ENCODE results near the gene NT5DC3.
A peak's percentile ranks its signal among the peaks of the same experiment; 100 is the strongest.

NT5DC3 gene

DNA sequence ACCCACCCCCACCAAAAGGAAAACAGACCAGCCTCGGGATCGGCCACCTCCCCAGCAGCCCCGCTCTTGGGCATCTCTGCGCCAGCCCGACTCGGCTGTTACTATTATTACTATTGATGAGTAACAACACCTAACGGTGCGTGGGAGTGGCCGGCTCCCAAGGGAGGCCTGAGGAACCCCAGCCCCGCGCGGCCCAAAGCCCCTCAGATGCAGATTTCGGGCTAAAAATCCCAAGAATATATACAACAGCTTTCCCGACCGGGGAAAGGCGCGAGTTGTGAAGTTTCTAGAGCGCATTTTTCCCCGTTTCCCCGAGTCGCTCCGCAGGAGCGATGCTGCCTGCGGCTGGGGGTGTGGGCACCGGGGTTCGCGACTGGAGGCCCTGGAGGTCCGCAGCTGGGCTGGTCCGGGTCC, 565 bp downstream of the NT5DC3 start:
- Histone ChIP-seq H4K20me1 (ENCODE audit: insufficient read depth, low read length) (no peaks in the 10 kb centered on the region), H2AFZ (ENCODE audit: low read length) (peak overlapping the region; percentile 92), H3F3A (ENCODE audit: insufficient read depth, low read length) (peaks cover 14% of the 10 kb centered on the region), H3K79me2 (ENCODE audit: low read length) (peaks cover 48% of the 10 kb centered on the region), H3K4me2 (ENCODE audit: low read depth, low read length) (peak overlapping the region; percentile 86), H3K4me1 (ENCODE audit: low read length) (peaks cover 16% of the 10 kb centered on the region), H3K27ac (ENCODE audit: low read length) (no peak overlapping the region), H3K9ac (ENCODE audit: low read length) (peak overlapping the region; percentile 71), H3K9me2 (replicated peaks; ENCODE audit: insufficient read depth, low read length) (no peaks in the 10 kb centered on the region), H3K36me3 (replicated peaks; ENCODE audit: insufficient read depth, low read length) (no peaks in the 10 kb centered on the region), H3K9me3 (replicated peaks; ENCODE audit: insufficient read depth, low read length) (no peaks in the 10 kb centered on the region), H3K27me3 (replicated peaks; ENCODE audit: insufficient read depth, low read length) (no peaks in the 10 kb centered on the region), H3K4me3 (ENCODE audit: low read length) (peak overlapping the region; percentile 96)
- no peak for TF ChIP-seq EZH2phosphoT487 (IDR thresholded peaks at IDR 0.05; ENCODE audit: low read length)
- TF ChIP-seq CTCF (IDR thresholded peaks at IDR 0.05; ENCODE audit: low read length), result no peak
- no peak for TF ChIP-seq EZH2 (optimal IDR thresholded peaks at IDR 0.05; ENCODE audit: low read depth, low read length)
- DNase-seq, result no peak

GRCh38 chr12:103839609-103840461, 1.2 kb downstream of the NT5DC3 start:
- no peak for DNase-seq
- Histone ChIP-seq H3K27me3 (replicated peaks; ENCODE audit: insufficient read depth, low read length) (no peaks in the 10 kb centered on the region), H3K4me2 (ENCODE audit: low read depth, low read length) (peak overlapping the region; percentile 86), H3K9me2 (replicated peaks; ENCODE audit: insufficient read depth, low read length) (no peaks in the 10 kb centered on the region), H3K27ac (ENCODE audit: low read length) (no peak overlapping the region), H3K4me3 (ENCODE audit: low read length) (peak overlapping the region; percentile 96), H3K36me3 (replicated peaks; ENCODE audit: insufficient read depth, low read length) (no peaks in the 10 kb centered on the region), H3K4me1 (ENCODE audit: low read length) (peaks cover 16% of the 10 kb centered on the region), H3K9ac (ENCODE audit: low read length) (peak overlapping the region; percentile 71; the same call in 1 of the 2 replicates), H2AFZ (ENCODE audit: low read length) (0 out of 2 replicates have a peak overlapping the region, but pooled peaks have one; percentile 92), H3K79me2 (ENCODE audit: low read length) (peaks cover 54% of the 10 kb centered on the region), H3K9me3 (replicated peaks; ENCODE audit: insufficient read depth, low read length) (no peaks in the 10 kb centered on the region), H4K20me1 (ENCODE audit: insufficient read depth, low read length) (no peaks in the 10 kb centered on the region), H3F3A (ENCODE audit: insufficient read depth, low read length) (peaks cover 14% of the 10 kb centered on the region)
- TF ChIP-seq EZH2 (optimal IDR thresholded peaks at IDR 0.05; ENCODE audit: low read depth, low read length) (no peak), EZH2phosphoT487 (IDR thresholded peaks at IDR 0.05; ENCODE audit: low read length) (no peak), CTCF (IDR thresholded peaks at IDR 0.05; ENCODE audit: low read length) (no peak)

- Histone ChIP-seq H3K4me2 (ENCODE audit: low read depth, low read length) (no peak overlapping the region), H2AFZ (ENCODE audit: low read length) (no peak overlapping the region), H4K20me1 (ENCODE audit: insufficient read depth, low read length) (no peaks in the 10 kb centered on the region), H3K27me3 (replicated peaks; ENCODE audit: insufficient read depth, low read length) (no peaks in the 10 kb centered on the region), H3K36me3 (replicated peaks; ENCODE audit: insufficient read depth, low read length) (no peaks in the 10 kb centered on the region), H3K4me3 (ENCODE audit: low read length) (no peak overlapping the region), H3K27ac (ENCODE audit: low read length) (no peak overlapping the region), H3K9me3 (replicated peaks; ENCODE audit: insufficient read depth, low read length) (no peaks in the 10 kb centered on the region), H3F3A (ENCODE audit: insufficient read depth, low read length) (peaks cover 14% of the 10 kb centered on the region), H3K9ac (ENCODE audit: low read length) (no peak overlapping the region), H3K79me2 (ENCODE audit: low read length) (peaks cover 61% of the 10 kb centered on the region), H3K9me2 (replicated peaks; ENCODE audit: insufficient read depth, low read length) (no peaks in the 10 kb centered on the region), H3K4me1 (ENCODE audit: low read length) (peaks cover 16% of the 10 kb centered on the region)
- TF ChIP-seq EZH2phosphoT487 (IDR thresholded peaks at IDR 0.05; ENCODE audit: low read length) (no peak), CTCF (IDR thresholded peaks at IDR 0.05; ENCODE audit: low read length) (no peak), EZH2 (optimal IDR thresholded peaks at IDR 0.05; ENCODE audit: low read depth, low read length) (no peak)
- DNase-seq, result no peak
These were observed 1.9 kb downstream of the NT5DC3 start for GRCh38 chr12:103839103-103839502.

Data from MM.1S (cell line).